GM18517 (cell line): ENCODE data around the gene FMNL2.
A peak's percentile ranks its signal among the peaks of the same experiment; 100 is the strongest.

Experiments
- ATAC-seq: cut with Tn5 transposase; IDR thresholded peaks from one replicate; pipeline ENCODE4 v1.9.1; 2021; ENCODE audit warnings: mild to moderate bottlenecking, moderate library complexity; ENCODE audit not compliant: unreplicated experiment

The FMNL2 gene

DNA sequence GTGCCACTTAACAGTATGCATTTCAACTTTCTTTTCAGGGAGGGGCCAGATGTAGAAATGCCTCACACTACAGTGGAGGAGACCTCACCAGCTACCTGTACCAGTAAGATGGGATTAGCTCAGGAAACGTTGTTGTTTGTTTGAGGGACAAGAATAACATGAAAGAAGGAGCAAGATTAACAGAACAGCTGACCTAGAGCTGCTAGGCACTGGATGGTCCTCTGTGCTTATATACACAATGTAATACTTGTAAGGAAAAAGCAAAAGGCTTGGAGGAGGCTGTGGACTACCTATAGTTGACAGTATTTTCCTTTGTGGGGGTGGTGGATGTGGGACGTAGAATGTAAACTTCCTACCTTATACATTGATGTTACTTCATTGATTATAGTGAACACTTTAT is 154.4 kb downstream of the FMNL2 start:
- ATAC-seq = no peak

DNA sequence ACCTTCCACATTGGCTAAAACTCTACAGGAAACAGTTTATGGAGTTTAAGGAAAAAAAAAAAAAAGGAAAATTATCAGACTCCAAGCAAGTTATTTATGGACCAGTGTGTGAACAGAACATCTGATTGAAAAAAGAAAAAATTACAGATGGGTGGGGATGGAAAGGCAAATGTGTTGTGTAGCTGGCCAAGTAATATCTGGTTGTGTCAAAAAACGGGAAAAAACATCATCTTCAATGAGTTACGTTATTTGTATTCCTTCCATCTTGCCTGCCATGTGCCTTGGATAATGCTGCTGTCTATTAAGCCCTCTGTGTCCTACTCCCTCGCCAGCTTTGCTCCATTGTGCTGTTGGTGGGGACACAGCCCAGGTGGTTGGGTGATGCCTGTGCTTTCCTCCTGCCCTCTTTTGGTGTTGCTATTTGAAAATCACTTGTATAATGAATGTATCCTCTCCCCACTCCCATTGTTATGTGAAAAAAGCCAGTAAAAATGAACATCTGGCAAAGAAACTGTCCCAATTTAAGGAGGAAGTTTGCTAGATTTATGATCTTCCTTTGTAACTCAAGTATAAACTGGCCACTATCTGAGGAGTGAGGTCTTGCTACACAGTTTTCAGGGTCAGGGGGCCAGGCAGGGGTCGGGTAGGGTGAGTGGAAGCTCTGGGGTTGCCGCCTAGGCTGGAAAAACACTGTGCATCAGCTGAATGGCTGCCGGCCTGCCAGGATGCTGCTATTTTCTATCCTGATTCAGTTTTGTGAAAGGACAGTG is 155.9 kb downstream of the FMNL2 start:
- ATAC-seq = no peak

DNA sequence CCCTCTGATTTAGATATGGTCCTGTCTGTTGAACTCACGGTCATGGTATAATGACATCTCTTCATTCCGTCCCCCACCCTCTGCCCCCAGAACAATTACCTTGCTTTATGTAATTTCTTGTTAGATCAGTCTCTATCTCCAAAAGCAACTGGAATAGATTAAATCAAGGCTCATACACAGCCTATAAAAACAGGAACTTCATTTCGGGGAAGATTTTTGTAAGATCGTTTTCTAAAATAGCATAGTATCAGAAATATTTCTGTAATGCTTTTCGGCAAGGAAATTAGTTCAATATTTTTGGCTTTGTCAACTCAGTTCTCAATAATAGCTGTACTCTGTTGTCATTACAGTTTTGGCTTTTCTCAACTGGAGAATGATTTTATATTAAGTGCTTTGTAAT is 157.2 kb downstream of the FMNL2 start:
- ATAC-seq = no peak

DNA sequence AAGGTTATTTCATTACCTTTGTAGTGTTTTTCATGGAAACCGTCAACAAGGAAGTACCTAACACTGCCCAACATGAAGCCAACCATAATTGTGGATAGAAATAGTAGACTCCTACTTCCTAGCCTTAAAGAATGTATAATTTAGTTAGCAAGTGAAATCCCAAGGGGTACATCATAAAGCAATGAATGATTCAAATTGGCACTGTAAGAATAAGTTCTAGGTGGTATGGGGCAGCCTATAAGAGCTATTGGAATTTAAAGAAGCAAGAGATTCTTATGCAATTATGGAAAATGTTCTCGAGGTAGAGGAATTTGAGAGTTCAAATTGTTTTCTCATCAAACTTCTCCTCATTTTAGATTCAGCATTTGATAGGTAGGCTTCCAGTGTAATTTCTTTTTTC is 157.9 kb downstream of the FMNL2 start:
- no peak for ATAC-seq

DNA sequence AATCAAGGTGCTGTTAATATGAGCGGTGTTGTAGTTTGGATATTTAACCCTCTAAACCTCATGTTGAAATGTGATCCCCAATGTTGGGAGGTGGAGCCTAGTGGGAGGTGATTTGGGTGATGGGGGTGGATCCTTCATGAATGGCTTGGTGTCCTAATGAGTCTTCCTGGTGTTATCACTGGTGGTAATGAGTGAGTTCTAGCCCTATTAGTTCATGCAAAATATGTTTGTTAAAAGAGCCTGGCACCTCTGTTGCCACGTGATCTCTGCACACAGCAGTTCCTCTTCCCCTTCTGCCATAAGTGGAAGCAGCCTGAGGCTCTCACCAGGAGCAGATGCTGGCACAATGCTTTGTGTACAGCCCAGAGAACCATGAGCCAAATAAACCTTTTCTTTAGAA is 158.4 kb downstream of the FMNL2 start:
- ATAC-seq = no peak

DNA sequence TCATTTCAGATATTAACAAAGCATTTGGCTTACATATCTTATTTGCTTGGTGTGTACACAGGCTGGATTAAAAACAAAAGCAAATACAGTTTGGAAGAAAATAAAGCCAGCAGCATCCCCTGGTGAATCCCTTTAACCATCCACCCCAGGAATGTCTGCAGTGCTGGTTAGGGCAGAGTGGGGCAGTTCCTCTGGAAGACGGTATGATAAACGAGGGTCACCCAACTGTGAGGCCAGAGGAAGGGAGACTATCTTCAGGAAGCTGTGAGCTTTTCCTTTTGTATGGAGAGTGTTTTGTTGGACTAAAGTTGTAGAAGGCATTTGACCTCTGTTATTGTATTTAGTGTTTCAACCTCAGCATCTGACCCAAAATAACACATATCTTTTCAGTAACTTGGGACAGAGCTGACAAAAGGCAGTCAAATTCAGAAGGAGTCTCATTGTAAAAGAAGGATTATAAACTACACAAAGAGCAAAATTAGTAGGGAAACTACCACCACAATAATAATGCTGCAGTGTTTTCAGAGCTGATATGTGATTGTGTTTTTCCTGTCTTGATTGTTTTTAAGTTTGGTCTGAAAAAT is 159.1 kb downstream of the FMNL2 start:
- no peak for ATAC-seq

DNA sequence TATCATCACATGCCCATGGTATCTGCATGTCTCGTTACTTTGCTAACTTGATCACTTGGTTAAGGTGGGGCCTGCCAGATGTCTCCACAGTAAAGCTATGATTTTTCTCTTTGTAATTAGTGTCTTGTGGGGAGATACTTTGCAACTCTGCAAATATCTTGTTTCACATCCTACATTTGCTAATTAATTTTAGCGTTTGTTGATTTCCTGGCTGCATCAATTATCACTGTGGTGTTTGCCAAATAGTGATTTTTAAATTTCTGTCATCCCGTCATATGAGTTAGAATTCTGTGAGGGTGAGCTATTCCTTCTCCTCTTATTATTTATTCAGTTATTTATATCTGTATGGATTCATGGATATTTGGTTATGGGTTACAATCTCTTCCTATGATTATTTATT is 161.4 kb downstream of the FMNL2 start:
- ATAC-seq = no peak

DNA sequence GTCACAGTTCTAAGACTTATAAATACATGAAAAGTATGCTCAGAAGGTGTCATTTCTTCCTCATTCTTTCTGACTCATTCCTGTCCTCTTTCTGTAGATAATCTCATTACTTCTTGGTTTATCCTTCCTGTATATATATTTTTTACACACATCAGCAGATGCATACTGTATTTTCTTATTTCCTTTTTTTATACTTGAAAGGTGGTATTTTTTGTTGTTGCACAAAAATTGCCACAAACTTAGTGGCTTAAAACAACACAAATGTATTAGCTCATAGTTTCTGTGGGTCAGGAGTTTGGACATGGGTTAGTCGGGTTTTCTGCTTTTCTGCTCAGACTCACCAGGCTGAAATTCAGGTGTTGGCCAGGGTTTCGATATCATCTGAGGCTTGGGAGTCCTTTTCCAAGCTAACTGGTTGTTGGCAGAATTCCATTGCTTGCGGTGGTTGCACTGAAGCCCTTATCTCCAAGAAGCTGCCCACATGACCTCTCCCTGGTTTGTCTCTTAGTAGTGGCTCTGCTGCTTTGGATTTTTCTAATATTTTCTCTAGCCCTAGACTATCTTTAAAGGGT is 162.6 kb downstream of the FMNL2 start:
- peak; percentile 55 for ATAC-seq

DNA sequence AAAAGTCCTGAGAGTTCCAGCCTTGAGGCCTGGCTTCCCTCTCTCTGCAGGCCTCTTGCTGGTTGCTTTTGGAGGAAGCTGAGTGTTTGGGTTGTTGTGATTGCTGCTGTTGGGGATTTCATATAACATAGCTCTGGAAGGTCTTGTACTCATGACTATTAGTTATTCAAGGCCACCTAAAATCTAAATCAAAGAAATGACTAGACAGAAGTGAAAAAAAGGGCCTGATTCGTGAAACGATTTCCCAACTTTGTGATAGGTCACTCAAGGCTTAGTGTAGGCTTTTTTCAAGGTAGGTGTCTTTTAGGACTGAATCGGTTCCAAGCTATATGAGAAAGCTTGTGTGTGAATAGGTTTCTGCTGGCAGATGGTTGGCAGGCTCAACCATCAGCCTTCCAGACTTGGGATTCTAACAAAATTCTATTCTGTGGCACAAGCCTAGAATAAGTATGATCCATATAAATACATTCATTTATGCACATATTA is 164.4 kb downstream of the FMNL2 start:
- ATAC-seq = no peak

DNA sequence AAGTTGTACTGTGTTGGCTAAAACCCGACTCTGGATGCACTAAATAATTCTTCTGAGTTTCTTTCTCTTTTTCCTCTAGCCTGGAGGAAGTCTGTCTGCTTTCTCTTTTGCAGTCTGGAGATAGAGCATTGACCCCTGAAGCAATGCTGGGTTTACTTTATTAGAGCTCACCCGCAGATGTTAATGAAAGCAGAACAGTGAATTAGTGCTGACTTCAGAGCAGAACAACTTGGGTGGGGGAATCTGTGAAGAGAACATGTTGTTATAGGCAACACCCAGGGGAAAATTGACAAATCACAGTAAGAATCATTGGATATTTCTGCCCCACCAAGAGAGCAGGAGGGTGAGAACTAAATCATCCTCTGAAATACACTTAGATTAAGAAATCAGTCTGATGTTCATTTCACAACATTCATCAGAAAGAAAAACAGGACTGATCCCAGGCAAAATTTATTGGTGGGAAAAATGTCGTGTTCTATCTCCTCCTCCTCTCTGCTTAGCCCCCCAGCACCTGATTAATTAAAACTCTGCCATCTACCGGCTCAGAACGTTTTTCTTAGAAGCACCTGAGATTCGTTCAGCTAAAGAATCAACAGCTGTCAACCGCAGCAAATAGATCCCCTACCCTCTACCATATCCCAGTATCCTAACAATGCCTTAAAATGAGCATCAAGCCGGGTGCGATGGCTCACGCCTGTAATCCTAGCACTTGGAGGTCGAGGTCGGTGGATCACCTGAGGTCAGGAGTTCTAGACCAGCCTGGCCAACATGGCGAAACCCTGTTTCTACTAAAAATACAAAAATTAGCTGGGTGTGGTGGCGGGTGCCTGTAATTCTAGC is 165.1 kb downstream of the FMNL2 start:
- ATAC-seq = no peak

DNA sequence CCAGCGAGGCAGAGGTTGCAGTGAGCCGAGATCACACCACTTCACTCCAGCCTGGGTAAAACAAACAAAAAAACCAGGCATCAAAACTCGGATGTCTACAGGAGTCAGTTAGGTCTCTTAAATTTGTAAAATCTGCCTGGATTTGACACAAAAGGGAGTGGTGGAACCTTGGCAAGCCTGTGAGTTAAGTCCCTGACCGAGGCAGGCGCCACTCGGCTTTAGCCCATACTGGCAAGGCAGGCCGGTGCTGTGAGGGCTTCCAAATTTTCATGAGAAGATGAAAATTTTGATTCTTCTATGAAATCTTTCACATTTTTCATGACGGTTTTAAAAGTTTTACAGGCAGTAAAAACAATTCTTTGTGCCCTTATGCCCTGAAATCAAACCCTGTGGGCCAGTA is 165.8 kb downstream of the FMNL2 start:
- no peak for ATAC-seq

DNA sequence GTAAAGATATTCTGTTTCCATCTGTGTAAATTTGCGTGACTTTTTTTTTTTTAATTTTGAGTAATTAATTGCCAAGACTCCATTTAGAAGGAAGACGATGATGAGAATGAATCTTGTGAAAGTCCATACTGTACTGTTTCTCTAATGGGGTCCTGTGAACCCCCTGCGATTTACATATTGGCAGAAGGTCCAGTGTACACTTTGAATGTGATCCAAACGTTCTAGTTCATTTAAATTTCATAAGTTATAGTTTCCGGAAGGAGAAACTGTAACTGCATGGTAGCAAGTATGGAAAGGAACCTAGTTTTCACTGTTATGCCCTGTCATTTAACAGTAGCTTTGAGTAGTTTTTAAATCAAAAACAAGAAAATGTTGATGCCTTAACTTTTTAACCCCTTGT is 166.7 kb downstream of the FMNL2 start:
- no peak for ATAC-seq

DNA sequence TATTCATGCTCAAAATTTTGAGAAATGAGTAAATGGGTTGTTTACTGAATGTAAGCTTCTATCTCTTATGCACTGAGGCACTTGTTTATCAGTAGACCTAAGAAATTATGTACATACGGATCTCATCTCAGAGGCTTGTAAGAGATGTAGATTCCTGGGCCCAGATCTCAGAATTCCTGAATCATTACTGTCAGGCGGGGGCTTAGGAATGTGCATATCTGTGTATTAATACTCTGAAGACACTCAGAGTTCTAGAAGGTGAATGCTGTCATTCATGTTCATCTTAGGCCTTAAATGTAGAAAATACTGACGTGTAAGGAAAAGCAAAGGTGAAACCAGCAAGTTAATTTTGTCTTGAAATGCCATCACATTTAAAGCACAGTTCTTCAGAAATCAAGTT is 169.6 kb downstream of the FMNL2 start:
- no peak for ATAC-seq

DNA sequence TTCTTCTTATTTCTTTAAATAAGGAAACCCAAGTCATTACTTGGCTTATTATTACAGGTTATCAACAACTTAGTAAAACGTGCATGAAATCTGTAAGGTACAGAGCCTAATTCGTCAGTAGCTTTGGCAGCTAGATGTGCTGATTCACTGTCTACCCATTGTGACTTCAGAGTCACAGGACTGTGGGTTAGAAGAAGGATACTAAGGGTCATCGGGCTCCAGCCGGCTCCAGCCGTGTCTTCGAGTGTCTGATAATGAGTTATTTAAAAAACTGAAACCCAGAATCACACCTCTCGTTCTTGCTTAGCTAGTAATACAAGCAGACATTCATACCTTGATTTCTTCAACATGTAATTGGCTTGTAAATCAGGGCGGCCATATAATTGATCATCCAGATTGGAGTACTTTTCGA is 170.5 kb downstream of the FMNL2 start:
- ATAC-seq = no peak

DNA sequence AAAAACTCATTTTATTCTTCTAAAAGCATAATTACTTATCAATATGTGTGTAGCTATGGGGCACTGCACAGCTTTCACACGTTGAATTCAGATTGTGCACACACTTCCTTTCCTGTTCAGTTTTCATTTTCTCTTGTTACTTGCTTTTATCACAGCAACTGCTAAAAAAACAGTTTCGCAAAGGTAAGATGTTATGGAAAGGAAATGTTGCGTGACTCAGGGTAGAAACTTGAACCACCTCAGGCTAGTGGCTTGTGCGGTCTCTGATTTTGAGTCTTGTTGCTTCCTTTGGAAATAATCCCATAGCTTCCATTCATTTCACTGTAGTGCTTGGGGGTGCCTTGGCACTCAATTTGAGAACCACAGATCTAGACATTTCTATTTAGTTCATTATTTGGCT is 171.9 kb downstream of the FMNL2 start:
- no peak for ATAC-seq

DNA sequence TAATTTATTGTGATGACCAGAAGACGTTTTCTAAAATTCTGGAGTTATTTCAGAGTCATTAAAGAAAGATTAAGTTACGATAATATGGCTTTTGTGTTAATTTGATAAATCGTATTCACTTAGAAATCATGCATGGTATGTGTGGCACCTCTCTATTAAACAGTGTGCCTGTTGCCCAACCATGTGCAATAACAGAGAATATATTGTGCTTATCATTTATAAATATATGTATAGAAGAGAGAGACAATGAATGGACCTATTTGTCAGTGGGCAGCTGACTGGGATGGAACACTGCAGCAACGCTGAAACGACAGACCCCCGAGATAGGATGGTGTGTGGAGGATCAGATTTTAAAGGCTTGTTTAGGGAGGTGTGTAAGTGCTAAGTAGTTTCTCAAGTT is 172.9 kb downstream of the FMNL2 start:
- no peak for ATAC-seq

DNA sequence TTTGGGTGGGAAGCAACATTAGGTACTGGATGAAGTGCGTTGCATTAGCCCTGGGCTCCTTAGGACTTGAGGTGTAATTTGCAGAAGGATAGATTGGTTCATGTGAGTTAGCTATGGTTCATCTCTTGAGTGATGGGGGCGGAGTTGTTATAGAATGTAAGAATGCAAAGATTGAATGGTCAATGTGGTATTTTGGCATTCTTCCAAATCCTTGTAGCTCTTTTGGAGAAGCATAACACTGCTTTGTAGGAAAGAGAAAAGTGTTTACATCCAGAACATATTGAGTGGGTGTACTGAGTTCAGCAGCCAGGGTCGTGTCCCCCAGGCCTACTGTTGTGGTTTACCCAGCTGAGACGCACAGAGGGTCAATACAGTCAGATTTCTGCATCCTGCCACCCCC is 173.5 kb downstream of the FMNL2 start:
- no peak for ATAC-seq

DNA sequence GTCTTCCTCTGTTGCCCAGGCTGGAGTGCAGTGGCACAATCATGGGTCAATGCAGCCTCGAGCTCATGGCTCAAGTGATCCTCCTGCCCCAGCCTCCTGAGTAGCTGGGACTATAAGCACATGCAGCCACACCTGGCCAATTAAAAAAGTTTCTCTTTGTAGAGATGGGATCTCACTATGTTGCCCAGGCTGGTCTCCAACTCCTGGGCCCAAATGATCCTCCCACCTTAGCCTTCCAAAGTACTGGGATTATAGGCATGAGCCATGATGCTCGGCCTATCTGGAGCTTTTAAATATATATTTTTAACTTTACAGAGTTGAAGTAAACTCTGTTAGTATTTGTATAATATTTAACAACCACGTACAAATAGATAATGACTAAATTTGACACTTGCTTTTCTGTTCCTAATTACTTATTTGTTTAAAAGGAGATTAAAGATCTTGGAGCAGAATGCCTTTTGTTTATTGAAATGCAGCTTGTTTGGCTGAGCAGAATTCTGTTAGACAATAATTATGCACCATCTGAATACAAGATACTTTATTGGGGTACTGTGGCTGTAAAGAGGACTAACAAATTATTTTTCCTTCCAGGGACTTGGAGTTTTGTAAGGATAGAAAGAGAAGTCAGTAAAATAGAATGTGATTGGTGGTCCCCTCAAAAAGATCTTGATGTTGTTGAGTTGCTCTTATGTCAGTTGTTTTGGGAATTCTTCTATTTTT is 175.0 kb downstream of the FMNL2 start:
- ATAC-seq = no peak

DNA sequence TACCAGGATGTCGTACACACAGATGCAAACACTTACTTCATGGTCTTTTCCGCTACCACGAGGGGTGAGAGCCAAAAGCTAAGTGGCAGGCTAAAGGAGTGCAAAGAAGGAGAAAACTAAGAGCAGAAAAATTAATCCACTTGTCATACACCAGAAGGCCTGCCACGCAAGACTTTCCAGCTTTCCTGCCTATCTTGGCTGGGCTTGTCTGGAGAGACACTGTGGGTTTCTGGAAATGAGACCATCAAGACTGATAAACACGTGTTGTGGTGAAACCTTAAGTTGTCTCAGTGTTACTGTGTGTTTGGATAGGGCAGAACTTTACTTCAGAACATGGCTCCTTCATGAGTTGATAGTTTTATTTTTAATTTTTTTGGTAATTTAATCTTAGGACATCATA is 175.6 kb downstream of the FMNL2 start:
- no peak for ATAC-seq

DNA sequence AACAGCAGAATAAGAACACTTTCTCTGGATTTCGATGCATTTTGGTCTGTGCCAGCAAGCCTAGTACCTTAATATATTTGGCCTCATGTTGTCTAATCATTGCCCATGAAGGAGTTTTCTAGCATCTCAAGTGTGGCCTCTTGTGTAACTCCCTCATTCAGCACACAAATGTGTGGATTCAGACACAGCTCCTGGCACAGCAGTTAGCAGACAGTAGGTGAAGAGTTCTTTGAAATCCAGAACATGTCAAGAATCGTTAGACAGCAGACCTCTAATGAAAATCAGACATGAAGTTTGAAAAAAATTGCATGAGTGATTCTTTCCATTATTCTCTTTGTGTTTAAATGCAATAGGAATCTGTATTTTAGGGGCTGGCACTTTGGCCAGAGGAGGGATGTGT is 177.0 kb downstream of the FMNL2 start:
- no peak for ATAC-seq

DNA sequence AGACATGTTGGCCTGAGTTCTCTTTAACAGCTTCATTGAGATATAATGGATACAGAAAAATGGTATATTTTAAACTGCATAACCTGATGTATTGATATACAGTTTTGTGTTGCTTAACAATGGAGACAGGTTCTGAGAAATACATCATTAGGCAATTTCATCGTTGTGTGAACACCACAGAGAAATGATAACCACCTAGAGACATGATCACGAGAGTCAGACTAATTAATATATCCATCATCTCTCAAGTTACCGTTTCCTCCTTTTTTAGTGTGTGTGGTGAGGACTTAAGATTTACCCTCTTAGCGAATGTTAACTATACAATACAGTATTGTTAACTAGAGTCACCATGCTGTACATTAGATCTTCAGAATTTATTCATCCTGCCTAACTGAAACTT is 178.1 kb downstream of the FMNL2 start:
- no peak for ATAC-seq
